GM18505 (cell line): ENCODE measurements around the gene GFRA1.
"Not testable (repeated sequence)": the region's sequence is repeated elsewhere in the genome, so short reads cannot be mapped to it uniquely, and the experiment has no call there.

Experiments used
- ATAC-seq: cut with Tn5 transposase; IDR thresholded peaks from one replicate; pipeline ENCODE4 v1.9.1; 2021; ENCODE audit not compliant: unreplicated experiment
- POLR2A ChIP-seq: IDR thresholded peaks from 4 replicates; pipeline ENCODE4 v1.6.1; 2011; ENCODE audit warnings: borderline replicate concordance; ENCODE audit not compliant: insufficient read depth, insufficient read length; ENCODE audit errors: extremely low read depth

GFRA1 gene

DNA sequence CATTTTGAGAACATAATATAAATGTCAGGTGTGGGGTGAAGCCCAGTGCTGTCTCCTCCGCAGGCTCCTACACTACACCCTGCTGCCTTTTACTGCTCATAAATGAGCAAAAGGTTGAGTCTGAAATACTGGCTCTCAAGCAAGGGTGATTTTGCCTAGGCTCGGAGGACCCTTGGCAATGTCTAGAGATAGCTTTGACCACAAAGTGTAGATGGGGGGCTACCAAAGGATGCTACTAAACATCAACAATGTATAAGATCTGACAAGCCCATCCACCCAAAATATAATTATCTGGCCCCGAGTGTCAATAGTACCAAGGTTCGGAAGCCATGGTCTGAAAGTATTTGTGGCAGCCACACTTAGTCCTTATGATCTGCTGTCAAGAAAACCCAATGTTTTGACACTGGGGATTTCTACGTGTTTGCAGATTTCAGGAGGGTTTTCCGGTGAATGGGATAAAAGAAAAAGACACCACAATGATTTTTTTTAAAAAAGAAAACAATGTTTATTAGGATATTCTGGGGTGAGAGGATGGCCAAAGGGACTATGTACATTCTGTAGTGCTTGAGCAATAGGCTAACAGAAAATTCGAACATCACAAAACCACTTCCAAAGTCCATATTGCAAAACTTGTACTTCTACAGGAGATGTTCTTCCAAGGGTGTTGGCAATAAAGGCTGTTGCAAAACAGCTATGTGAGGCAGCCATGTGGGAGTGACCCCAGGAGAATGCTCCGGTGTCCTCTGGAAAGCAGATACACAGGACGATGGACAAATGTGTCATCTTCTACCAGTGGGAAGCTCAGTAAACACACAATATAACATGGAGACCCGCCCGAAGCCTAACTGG, 216.3 kb downstream of the GFRA1 start:
- ATAC-seq, result no peak
- no peak for TF ChIP-seq POLR2A

DNA sequence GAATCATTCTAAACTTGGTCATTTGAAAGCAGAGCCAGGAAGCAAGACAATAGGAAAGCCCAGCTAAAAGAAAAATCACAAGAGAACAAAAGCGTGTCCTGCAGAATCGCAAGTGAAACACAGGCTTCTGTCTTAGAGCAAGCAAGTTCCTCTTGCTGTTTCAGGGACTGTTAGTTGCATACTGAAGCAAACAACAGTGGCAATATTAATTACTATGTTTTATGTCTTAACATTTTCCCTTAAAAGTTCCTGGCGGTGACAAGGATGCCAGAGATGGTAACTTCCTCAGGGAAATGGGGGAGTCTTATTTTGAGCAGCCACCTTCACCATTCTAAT, 217.1 kb downstream of the GFRA1 start:
- TF ChIP-seq POLR2A, result no peak
- no peak for ATAC-seq

DNA sequence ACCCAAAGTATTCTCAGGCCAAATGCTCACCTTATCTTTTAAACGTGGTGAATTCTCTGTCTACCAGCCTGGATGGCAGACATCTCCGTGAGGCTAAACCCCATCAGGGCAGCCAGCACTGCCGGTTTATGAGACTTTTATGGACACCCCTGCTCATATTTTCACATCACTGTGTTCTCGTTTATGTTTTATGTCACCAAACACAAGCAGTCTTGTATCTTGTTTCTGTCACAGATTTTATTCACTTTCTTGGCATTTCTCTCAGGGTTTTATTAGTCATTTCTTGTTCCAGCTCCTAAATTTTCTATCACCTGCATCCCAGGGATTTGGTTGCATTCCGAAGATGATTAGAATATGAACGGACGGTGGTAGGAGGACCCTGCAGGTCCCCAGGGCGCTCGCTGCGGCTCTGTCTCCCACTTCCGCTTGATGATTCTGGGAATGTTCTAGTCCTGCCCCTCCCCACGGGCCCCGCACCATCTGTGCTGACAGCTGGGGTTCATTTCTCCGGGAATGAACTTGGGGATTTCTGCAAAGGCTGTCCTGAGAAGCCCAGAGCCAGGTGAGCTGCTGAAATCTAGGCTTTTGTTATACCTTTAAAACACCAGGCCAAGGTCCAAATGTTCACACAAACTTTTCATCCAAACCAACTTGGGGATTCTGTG, 217.6 kb downstream of the GFRA1 start:
- no peak for TF ChIP-seq POLR2A
- ATAC-seq, result no peak

DNA sequence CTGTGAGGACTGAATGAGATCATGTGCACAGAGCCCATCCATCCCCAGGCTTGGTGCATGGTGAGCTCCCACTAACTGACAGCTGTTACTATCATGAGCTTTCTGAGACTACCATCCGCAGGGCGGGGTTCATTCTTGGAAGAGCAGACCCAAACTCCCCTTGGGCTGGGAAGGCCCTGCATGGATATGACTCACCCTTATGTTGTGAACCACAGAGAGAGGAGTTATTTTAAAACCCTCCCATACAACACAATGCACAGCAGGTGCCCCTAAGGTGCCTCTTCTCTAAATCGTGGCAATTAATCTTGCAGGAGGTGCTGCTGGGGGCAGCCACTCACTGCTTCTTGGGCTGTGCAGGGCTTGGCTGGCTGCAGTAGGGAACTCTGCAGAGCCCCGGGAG, 219.1 kb downstream of the GFRA1 start:
- no peak for ATAC-seq
- no peak for TF ChIP-seq POLR2A

DNA sequence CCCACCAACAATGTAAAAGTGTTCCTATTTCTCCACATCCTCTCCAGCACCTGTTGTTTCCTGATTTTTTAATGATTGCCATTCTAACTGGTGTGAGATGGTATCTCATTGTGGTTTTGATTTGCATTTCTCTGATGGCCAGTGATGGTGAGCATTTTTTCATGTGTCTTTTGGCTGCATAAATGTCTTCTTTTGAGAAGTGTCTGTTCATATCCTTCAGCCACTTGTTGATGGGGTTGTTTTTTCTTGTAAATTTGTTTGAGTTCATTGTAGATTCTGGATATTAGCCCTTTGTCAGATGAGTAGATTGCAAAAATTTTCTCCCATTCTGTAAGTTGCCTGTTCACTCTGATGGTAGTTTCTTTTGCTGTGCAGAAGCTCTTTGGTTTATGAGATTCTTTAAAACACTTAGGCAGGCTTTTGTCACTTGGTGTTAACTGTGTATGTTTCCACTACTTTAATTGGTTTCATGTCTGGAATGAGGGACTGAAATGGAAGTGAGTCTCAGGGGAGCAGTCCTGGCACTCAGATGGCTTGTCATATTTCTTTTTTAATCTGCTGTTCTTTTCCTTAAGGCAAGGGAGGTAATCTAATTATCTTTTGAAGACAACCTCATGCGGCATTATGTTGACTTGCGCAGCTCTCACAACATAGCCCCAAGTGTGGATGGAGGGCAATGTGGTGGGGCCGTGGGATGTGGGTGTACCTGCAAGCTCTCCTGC, 219.8 kb downstream of the GFRA1 start:
- not testable (repeated sequence) for ATAC-seq

DNA sequence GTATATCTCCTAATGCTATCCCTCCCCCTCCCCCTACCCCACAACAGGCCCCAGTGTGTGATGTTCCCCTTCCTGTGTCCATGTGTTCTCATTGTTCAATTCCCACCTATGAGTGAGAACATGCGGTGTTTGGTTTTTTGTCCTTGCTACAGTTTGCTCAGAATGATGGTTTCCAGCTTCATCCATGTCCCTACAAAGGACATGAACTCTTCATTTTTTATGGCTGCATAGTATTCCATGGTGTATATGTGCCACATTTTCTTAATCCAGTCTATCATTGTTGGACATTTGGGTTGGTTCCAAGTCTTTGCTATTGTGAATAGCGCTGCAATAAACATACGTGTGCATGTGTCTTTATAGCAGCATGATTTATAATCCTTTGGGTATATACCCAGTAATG, 220.5 kb downstream of the GFRA1 start:
- ATAC-seq, result not testable (repeated sequence)

DNA sequence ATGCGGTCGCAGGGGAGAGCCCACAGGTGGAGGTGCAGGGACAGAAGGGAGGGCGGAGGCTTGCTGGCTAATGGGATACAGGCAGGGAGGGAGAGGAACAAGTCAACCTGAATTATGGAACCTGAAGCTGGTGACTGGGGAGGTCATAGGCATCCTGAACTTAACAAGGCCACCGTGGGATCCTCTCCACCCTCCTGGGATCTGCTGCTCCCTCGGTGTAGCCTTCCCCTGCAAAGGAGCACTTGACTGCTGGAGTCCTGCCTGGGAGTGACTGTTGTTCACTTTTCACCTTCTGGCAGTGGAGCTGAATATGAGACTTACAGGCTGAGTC, 223.1 kb downstream of the GFRA1 start:
- ATAC-seq, result no peak
- TF ChIP-seq POLR2A, result no peak

DNA sequence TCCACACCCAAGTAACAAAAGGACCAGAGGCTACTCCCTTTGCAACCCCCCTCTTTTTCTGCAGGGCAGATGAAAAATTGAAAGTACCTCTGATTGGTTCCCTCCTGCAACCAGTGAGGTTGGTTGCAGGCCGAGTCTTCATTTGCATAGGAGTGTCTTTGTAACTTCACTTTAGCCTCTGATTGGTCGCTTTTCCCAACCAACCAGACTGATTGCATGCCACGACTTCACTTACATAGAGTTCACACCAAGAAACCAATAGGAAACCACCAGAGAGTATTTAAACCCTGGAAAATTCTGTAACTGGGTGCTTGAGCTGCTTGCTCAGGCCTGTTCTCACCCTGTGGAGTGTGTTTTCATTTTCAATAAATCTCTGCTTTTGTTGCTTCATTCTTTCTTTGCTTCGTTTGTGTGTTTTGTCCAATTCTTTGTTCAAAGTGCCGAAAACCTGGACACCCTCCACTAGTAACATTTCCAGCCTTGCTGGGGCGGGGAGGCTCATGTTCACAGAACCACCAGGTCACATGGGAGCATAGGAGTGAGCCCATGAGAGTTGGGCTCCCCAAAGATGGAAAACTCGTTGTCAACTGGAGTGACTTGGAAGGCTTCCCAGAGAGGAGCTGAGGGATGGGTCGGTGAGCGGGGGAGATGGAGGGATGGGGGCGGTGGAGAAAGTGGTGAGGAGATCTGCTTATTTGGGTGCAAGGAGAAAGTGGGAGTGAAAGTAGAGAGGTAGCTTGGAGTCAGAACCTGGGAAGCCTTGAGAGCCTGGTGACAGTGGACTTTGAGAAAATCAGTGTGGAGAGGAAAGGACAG, 223.6 kb downstream of the GFRA1 start:
- no peak for TF ChIP-seq POLR2A
- no peak for ATAC-seq

DNA sequence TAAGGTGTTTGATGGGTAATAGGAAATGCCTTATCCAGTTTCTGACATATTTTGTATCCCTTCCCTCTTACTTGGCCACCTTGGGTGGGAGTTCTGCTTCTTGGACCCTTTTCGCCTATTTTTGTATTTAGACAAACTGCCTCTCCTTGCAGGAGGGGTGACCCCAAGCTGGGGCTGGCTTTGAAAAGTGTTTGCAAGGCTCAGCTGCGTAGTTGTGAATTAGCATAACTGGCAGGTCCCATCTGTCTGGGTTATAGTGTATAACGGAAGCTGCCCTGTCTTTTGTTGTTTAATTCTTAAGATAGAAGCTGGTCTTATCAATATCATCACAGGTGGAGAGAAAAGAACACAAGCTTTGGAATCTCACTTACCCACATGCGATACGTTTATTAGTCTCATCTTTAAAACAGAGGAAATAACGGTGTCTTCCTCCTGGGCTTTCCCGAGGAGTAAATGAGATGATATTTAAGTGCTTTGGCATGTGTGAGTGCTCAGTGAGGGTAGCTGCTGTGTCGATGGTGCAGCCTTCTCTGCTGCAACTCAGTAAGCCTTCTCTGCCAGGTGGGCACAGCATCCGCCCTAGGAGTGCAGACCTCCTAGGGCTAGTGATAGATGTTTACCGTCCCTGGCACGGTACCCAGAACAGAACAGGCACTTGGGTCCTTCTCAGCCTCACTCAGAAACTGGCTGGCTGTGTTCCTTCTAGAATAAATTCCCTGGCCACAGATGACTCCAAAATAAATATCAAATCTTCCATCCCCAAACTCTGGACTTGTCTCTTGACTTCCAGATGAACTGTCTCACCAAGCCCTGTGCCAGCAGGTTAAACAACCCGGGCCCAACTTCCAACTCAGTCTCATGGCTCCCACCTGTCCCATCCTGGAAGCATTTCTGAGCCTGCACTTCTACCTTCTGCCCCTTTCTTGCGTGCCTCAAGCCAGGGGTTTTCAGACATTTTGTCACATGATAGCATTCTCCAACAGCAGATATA, 227.3 kb downstream of the GFRA1 start:
- no peak for TF ChIP-seq POLR2A
- ATAC-seq, result no peak

DNA sequence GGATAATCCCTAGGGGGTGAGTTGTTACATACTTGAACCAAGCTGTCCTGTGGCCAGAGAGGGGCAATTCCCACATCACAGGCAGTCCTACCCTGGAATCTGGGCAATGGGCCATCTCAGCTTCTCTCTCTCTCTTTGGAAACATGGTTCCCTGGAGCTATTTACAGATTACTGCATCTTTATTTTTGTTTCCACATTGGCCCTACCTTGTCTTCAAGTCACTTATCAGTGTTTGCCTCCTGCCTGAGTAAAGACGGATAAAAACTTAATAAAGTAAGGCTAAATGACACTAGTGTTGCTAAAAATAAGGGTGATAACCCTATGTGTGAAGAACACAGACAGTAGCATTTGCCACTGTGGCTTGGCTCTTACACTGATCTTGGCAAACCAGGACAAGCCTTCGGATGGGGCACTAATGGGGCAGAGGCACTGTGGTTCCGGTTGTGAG, 228.2 kb downstream of the GFRA1 start:
- no peak for TF ChIP-seq POLR2A
- no peak for ATAC-seq

DNA sequence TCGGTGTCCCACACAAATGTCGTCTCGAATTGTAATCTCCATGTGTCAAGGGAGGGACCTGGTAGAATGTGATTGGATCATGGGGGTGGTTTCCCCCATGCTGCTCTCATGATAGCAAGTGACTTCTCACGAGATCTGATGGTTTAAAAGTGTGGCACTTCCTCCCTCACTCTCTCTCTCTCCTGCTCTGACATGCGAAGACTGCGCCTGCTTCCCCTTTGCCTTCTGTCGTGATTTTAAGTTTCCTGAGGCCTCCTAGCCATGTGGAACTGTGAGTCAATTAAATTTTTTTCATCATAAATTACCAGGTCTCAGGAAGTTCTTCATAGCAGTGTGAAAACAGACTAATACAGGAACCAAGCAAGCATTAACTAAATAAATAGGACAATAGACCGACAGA, 229.1 kb downstream of the GFRA1 start:
- no peak for ATAC-seq
- TF ChIP-seq POLR2A, result no peak

DNA sequence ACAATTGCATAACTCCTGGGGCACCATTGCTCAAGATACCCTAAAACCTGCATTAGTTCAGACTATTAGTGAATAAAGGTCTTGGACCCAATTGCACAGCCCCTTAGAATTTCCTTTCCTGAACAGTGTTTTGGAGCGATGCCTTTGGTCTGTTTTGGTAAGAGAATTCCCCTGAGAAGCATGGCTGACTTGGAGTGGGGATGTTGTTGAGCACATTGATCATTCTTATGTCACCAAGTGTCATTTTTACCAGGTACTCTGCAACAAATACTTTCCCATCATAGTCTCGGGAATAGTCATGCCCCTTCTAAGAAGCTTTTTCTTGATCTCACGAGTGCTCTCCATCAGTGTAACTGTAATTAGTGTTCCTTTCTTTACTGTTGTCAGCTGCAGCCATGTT, 229.7 kb downstream of the GFRA1 start:
- no peak for TF ChIP-seq POLR2A
- no peak for ATAC-seq
